GM21360 (cell line): Measurements from ENCODE around the gene RHEBL1.
"Not testable (repeated sequence)": the region's sequence is repeated elsewhere in the genome, so short reads cannot be mapped to it uniquely, and the experiment has no call there.

Experiments
- ATAC-seq: cut with Tn5 transposase; IDR thresholded peaks from one replicate; pipeline ENCODE4 v1.9.1; 2021; ENCODE audit warnings: mild to moderate bottlenecking, moderate library complexity; ENCODE audit not compliant: unreplicated experiment

Gene RHEBL1

DNA sequence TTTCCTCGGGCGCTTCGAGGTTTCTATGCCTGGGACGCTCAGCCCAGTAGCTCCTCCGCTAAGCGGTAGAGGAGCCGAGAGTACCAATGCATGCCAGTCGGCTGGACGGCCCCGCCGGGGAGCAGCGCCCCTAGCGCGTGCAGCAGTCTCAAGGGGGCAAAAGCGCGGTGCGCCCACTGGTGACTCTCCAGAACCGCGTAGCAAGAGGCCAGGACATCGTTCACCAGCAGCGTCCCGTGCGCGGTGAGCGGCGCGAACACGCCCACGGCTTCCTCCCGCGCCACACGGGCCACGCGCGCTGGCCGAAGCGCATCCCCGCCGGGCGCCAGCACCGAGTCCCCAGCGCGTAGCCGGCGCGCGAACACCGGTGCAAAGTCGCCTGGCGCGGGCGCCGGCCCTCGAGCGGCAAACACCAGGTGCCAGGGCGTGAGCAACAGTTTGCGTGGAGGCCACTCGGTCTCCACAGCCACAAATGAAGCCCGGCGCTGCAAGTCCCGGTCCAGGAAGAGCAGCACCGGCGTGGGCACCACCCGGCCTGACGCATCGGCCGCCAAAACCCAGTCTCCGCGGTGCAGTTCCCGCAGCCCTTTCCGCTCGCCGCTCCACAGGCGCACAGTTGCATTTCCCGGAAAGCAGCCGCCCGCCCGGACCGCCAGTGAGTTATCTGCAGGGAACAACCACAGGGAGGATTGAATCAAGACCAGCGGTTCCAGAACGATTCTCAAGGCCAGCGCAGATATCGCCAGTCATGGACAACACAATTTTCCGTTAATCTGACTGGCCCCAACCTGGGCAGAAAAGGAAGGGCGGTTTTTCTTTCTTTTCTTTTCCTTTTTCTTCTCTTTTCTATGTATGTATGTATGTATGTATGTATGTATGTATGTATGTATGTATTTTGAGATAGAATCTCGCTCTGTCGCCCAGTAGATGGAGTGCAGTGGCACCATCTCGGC, 20.3 kb upstream of the RHEBL1 start:
- no peak for ATAC-seq

- no peak for ATAC-seq
Measured at GRCh38 chr12:49088932-49089330, 19.2 kb upstream of the RHEBL1 start.

GRCh38 chr12:49088150-49088931, 18.6 kb upstream of the RHEBL1 start:
- peak; percentile 72 for ATAC-seq

GRCh38 chr12:49086116-49086515, 16.3 kb upstream of the RHEBL1 start:
- no peak for ATAC-seq

GRCh38 chr12:49084438-49084837, 14.7 kb upstream of the RHEBL1 start:
- ATAC-seq: no peak

GRCh38 chr12:49079793-49080192, 10.0 kb upstream of the RHEBL1 start:
- no peak for ATAC-seq

DNA sequence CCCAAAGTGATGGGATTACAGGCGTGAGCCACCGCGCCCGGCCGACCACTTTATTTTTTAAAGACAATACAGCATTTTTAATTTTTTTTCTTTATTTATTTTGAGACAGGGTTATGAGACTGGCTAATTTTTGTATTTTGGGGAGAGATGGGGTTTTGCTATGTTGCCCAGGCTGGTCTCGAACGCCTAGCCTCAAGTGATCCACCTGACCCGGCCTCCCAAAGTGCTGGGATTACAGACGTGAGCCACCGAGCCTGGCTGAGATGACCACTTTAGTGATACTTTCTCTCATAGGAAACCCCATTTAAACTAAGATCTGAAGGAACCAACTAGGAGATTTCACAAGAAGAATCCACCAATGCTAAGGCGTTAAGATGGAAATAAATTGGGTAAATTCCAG, 1.2 kb upstream of the RHEBL1 start:
- no peak for ATAC-seq

GRCh38 chr12:49068879-49069506, 786 bp downstream of the RHEBL1 start:
- ATAC-seq: peak; percentile 4

- ATAC-seq: no peak
Measured at GRCh38 chr12:49066120-49066519, 3.7 kb downstream of the RHEBL1 start.

GRCh38 chr12:49064767-49065152, 5.0 kb downstream of the RHEBL1 start:
- ATAC-seq: no peak

GRCh38 chr12:49061916-49062315, 7.9 kb downstream of the RHEBL1 start:
- not testable (repeated sequence) for ATAC-seq

DNA sequence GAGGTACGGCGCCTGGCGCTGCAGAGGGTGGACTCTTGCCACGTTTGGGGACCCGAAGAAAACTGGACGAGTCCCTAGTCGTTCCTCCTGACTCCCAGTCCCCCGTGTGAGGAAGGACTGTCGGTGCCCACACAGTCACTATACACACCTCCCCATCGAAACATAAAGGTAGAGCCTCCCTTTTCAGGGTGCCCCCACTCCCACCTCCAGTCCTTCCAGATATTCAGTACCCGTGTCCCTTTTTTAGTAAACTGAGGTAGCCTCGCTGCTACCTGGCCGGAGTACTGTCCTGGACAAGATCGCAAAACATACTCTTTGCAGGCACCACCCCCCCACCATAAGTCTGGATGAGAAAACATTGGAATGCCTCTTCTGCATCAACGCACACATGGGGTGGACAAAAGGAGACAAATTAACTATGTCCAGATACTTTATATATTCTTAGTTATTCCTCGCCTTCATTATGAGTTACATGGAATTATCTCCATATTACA, 8.6 kb downstream of the RHEBL1 start:
- no peak for ATAC-seq

DNA sequence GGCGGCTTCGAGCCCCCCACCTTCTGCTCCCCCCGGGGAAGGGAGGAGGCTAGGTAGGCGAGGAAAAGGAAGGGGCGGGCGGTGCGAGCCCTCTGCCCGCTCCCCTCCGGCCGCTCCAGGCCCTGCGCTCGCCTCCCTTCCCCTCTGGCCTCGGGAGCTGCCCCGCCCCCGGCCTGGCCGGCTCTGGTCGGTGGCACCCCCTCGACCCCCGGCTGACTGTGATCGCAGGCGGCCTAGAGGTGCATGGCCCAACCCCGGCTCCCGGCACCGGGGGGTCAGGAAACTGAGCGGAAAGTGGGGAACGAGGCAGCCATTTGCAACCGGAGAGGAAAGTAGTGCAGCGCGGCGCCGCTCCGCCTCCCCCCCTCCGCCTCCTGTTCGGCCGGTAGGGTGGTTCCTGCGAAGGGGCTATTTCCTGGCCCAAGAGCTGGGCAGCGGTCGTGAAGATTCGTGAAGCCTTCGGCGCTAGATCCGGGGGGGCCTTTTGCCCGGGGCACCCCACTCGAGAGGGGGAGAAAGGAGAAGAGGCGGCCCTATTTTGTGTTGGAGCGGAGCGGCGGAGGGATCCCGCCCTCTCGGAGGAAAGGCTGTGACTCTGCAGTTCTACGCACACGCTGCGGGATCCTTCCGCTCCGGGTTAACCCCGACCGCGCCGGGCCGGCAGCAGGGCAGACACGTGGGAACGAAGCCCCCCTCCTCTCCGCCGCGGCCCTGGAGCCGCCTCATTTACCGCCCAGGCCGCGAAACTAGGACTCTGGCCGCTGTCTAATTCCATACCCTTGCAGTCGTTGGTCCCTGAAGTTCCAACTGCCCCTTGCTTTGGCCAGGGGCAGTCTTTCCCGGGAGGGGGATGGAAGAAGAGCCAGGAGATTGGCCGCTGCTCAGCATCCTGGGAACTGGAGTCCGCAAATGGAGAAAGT, 9.3 kb downstream of the RHEBL1 start, which contains the start of gene KMT2D:
Gene KMT2D (minus strand): TSS at position 558 of the 920 bp plus-strand sequence. CDS start 5,470 bp downstream, outside the sequence.
- ATAC-seq: peak; percentile 48

DNA sequence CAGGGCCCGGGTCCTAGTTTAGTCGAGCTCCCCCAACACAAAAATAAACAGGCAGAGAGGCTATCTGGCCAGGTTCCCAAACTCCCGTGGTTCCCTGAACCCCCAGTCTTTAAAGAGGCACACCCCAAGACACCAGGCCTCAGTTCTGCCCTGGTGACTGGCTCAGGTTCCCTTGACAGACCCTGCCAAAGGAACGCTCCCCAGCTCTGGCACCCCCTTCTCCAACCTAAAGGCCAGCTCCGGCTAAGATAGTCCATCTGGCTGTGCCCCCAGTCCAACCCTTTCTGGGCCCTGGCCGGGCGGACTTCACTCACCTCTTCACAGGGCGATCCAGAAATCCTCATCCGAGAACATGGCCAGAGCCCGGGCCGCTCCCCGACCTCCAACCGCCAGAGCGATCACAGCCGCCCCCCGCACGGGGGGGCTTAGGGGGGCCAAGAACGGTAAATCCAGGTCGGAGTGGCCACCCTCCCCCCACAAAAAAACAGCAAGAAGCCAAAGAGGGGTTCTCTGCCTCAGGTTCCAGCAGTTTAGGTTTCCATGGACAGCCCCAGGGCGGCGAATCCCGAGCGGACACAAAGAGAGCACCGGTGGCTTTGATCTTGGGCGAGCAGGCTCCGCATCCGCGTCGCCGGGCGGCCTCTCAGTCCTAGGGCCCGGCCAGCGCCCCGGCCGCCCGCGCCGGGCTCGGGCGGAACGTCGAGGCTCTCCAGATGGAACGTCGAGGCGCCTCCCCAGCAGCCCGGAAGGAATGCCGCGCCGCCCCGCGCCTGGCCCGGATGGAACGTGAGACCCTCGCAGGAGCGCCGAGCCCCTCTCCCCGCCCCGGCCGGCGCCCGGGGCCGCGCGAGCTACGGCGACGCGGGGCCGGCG, 10.2 kb downstream of the RHEBL1 start:
- ATAC-seq: peak; percentile 18

DNA sequence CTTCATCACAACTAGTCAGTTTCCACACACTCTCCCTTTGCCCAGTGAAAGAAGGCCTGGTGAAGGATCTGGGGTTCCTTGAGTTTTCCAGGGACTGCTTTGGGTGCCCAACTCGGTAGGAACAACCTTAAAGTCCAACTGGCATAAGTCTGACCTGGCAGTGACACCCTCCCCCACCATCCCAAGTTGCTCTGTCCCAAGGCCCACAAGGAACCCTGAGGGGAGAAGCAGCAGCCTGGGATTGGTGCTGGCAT, 10.8 kb downstream of the RHEBL1 start:
- no peak for ATAC-seq

GRCh38 chr12:49058366-49059044, 11.3 kb downstream of the RHEBL1 start:
- no peak for ATAC-seq

- no peak for ATAC-seq
Measured at GRCh38 chr12:49057888-49058287, 11.9 kb downstream of the RHEBL1 start.

GRCh38 chr12:49055978-49056754, 13.6 kb downstream of the RHEBL1 start:
- ATAC-seq: peak; percentile 45
